Measurements from ENCODE around the gene ZNF575. TPM values are rescaled to one million over a fixed set of nuclear protein-coding genes. Genes with fewer than 3 reads are reported as not detected.

The ZNF575 gene
- total RNA-seq, 1 experiment from 2014 or later = not detected

GRCh38 chr19:43532571-43532961, 422 bp upstream of the ZNF575 start:
- no peaks in the 10 kb centered on the region for H3K79me2 ChIP-seq (ENCODE audit: insufficient read depth, low read length)
- Mint-ChIP-seq H3K4me1 (peaks cover 15 to 19% of the 10 kb centered on the region in 2 experiments), H3K27me3 (ENCODE audit: low read depth) (peaks cover 21% of the 10 kb centered on the region), H3K27ac (peak overlapping the region in 2 of 3 experiments; percentile 93 to 96; a peak in 3 of 7 replicates), H3K36me3 (ENCODE audit: insufficient read depth in 1 of 3, low read depth in 3 of 3) (peaks cover 3 to 11% (median 5%) of the 10 kb centered on the region in 3 experiments; a peak in 5 of 7 replicates), H3K4me3 (peak overlapping the region; percentile 70 to 97), H3K9me3 (no peaks in the 10 kb centered on the region)
- H3K23me2 ChIP-seq (ENCODE audit: insufficient read length, low read depth, low read length, poor library complexity, severe bottlenecking) = peaks cover 5% of the 10 kb centered on the region
- H2BK12ac ChIP-seq (ENCODE audit: insufficient read length, low read depth, low read length) = no peak overlapping the region
- H3K27me3 ChIP-seq (ENCODE audit: insufficient read depth, low read length) = no peaks in the 10 kb centered on the region
- no peak overlapping the region for H4K91ac ChIP-seq (ENCODE audit: insufficient read length, low read depth, low read length)
- no peak overlapping the region for H2AFZ ChIP-seq (ENCODE audit: low read length)
- H4K8ac ChIP-seq (replicated peaks; ENCODE audit: insufficient read length, low read depth, low read length) = no peak overlapping the region
- H4K20me1 ChIP-seq (ENCODE audit: control insufficient read depth, insufficient read depth, insufficient read length) = no peaks in the 10 kb centered on the region
- TF ChIP-seq CTCF (conservative IDR thresholded peaks at IDR 0.05) = no peak
- H3K79me1 ChIP-seq (ENCODE audit: insufficient read depth, low read depth, low read length, poor library complexity, severe bottlenecking) = no peaks in the 10 kb centered on the region
- peak overlapping the region; percentile 56 for H3K4me2 ChIP-seq (ENCODE audit: insufficient read depth, insufficient read length, low read length)
- no peak overlapping the region for H3K9ac ChIP-seq (ENCODE audit: extremely low read depth, insufficient read length, low read length)
- no peak overlapping the region for H2BK15ac ChIP-seq (ENCODE audit: low read depth, low read length)
- H2BK120ac ChIP-seq (ENCODE audit: low read depth, low read length, poor library complexity, severe bottlenecking) = no peak overlapping the region
- no peak overlapping the region for H3K18ac ChIP-seq (ENCODE audit: insufficient read length, low read depth, low read length)
- H3K23ac ChIP-seq (ENCODE audit: insufficient read length, low read depth, low read length) = no peak overlapping the region
- H3K9me3 ChIP-seq (ENCODE audit: control insufficient read depth, low read depth, low read length) = no peaks in the 10 kb centered on the region
- no peaks in the 10 kb centered on the region for H3K4me1 ChIP-seq (ENCODE audit: insufficient read depth, low read length)
- no peak overlapping the region for H2BK20ac ChIP-seq (ENCODE audit: low read depth, low read length, poor library complexity, severe bottlenecking)
- no peak overlapping the region for H3K27ac ChIP-seq (ENCODE audit: insufficient read length, low read depth, low read length)
- no peak overlapping the region for H4K5ac ChIP-seq (ENCODE audit: insufficient read length, low read depth, low read length)
- no CpG with 5 or more reads among the region's 16 CpGs for WGBS (ENCODE audit: extremely low coverage, insufficient read length, low lambda C conversion rate)
- no peak overlapping the region for H2BK5ac ChIP-seq (ENCODE audit: insufficient read length, low read length)
- no peak overlapping the region for H3K14ac ChIP-seq (ENCODE audit: insufficient read depth, low read length)
- no peak overlapping the region for H3T11ph ChIP-seq (ENCODE audit: low read length)
- no peak overlapping the region for H3K4ac ChIP-seq (ENCODE audit: low read depth, low read length)
- no peak overlapping the region for H3K56ac ChIP-seq (ENCODE audit: insufficient read length, low read depth, low read length)
- DNase-seq = peak; percentile 48
- no peak overlapping the region for H2AK5ac ChIP-seq (ENCODE audit: insufficient read length, low read length)
